ENCODE data around the gene BTK.
"Not testable (repeated sequence)": the region's sequence is repeated elsewhere in the genome, so short reads cannot be mapped to it uniquely, and the experiment has no call there.

The BTK gene

GRCh38 chrX:101337776-101338271 lies 48.2 kb downstream of the BTK start:
- Histone ChIP-seq H4K12ac (ENCODE audit: low read depth, low read length) (no peak overlapping the region), H3K9ac (ENCODE audit: low read length) (no peak overlapping the region), H3K14ac (ENCODE audit: low read length) (no peak overlapping the region), H3K18ac (ENCODE audit: low read length) (no peak overlapping the region), H4K8ac (ENCODE audit: low read depth, low read length) (no peak overlapping the region), H2AK5ac (ENCODE audit: low read length) (no peak overlapping the region), H2BK120ac (ENCODE audit: insufficient read depth, low read length, poor library complexity) (no peak overlapping the region), H3K4me2 (ENCODE audit: low read length) (no peak overlapping the region), H3K27ac (ENCODE audit: low read depth, low read length) (no peak overlapping the region), H3K4me3 (ENCODE audit: low read depth, low read length) (no peak overlapping the region), H3K79me2 (ENCODE audit: control insufficient read depth, insufficient read depth, low read length, poor library complexity) (no peaks in the 10 kb centered on the region), H3K9me3 (ENCODE audit: insufficient read depth, low read depth, low read length) (no peaks in the 10 kb centered on the region), H2BK12ac (ENCODE audit: low read length) (no peak overlapping the region), H3K27me3 (ENCODE audit: insufficient read depth, low read length) (no peaks in the 10 kb centered on the region), H4K91ac (ENCODE audit: low read depth, low read length) (no peak overlapping the region), H3K4ac (ENCODE audit: low read depth, low read length) (no peak overlapping the region), H3K79me1 (ENCODE audit: low read length) (no peaks in the 10 kb centered on the region), H2BK5ac (ENCODE audit: low read depth, low read length, poor library complexity) (no peak overlapping the region), H3K23ac (ENCODE audit: low read length) (no peak overlapping the region), H2AFZ (ENCODE audit: insufficient read depth, low read length, poor library complexity) (no peak overlapping the region), H3K36me3 (ENCODE audit: control insufficient read depth in 1 of 2, insufficient read depth in 2 of 2, low read length in 2 of 2) (no peaks in the 10 kb centered on the region), H3K4me1 (ENCODE audit: control insufficient read depth in 1 of 2, insufficient read depth in 2 of 2, low read length in 2 of 2) (no peaks in the 10 kb centered on the region)
- WGBS (ENCODE audit: extremely low coverage, insufficient coverage, insufficient read length) = no CpG with 5 or more reads among the region's 4 CpGs
- DNase-seq = no peak

GRCh38 chrX:101334310-101334709 lies 51.7 kb downstream of the BTK start:
- not testable (repeated sequence) for H2AK5ac ChIP-seq (ENCODE audit: low read length); H3K14ac ChIP-seq (ENCODE audit: low read length); H3K4me3 ChIP-seq (ENCODE audit: low read depth, low read length); H2BK120ac ChIP-seq (ENCODE audit: insufficient read depth, low read length, poor library complexity); H2BK5ac ChIP-seq (ENCODE audit: low read depth, low read length, poor library complexity); H3K9me3 ChIP-seq (ENCODE audit: insufficient read depth, low read depth, low read length); H4K91ac ChIP-seq (ENCODE audit: low read depth, low read length); H3K9ac ChIP-seq (ENCODE audit: low read length); H3K23ac ChIP-seq (ENCODE audit: low read length); H4K12ac ChIP-seq (ENCODE audit: low read depth, low read length); H3K79me1 ChIP-seq (ENCODE audit: low read length); H2AFZ ChIP-seq (ENCODE audit: insufficient read depth, low read length, poor library complexity); H4K8ac ChIP-seq (ENCODE audit: low read depth, low read length); DNase-seq; H3K18ac ChIP-seq (ENCODE audit: low read length); H3K27ac ChIP-seq (ENCODE audit: low read depth, low read length); H3K36me3 ChIP-seq (ENCODE audit: control insufficient read depth in 1 of 2, insufficient read depth in 2 of 2, low read length in 2 of 2); H3K79me2 ChIP-seq (ENCODE audit: control insufficient read depth, insufficient read depth, low read length, poor library complexity); H3K4me1 ChIP-seq (ENCODE audit: control insufficient read depth in 1 of 2, insufficient read depth in 2 of 2, low read length in 2 of 2); H2BK12ac ChIP-seq (ENCODE audit: low read length); H3K27me3 ChIP-seq (ENCODE audit: insufficient read depth, low read length); H3K4me2 ChIP-seq (ENCODE audit: low read length); H3K4ac ChIP-seq (ENCODE audit: low read depth, low read length)
- WGBS (ENCODE audit: extremely low coverage, insufficient coverage, insufficient read length) = no CpG with 5 or more reads among the region's 7 CpGs

- H3K27me3 ChIP-seq (ENCODE audit: insufficient read depth, low read length); H3K4me2 ChIP-seq (ENCODE audit: low read length); H2BK12ac ChIP-seq (ENCODE audit: low read length); H2AFZ ChIP-seq (ENCODE audit: insufficient read depth, low read length, poor library complexity); H3K36me3 ChIP-seq (ENCODE audit: control insufficient read depth in 1 of 2, insufficient read depth in 2 of 2, low read length in 2 of 2); H3K14ac ChIP-seq (ENCODE audit: low read length); H3K9ac ChIP-seq (ENCODE audit: low read length); H3K18ac ChIP-seq (ENCODE audit: low read length); DNase-seq; H4K12ac ChIP-seq (ENCODE audit: low read depth, low read length); H3K79me1 ChIP-seq (ENCODE audit: low read length); H3K27ac ChIP-seq (ENCODE audit: low read depth, low read length); H2BK5ac ChIP-seq (ENCODE audit: low read depth, low read length, poor library complexity); H4K8ac ChIP-seq (ENCODE audit: low read depth, low read length); H3K4ac ChIP-seq (ENCODE audit: low read depth, low read length); H3K4me3 ChIP-seq (ENCODE audit: low read depth, low read length); H3K79me2 ChIP-seq (ENCODE audit: control insufficient read depth, insufficient read depth, low read length, poor library complexity); H2BK120ac ChIP-seq (ENCODE audit: insufficient read depth, low read length, poor library complexity); H4K91ac ChIP-seq (ENCODE audit: low read depth, low read length); H3K23ac ChIP-seq (ENCODE audit: low read length); H3K4me1 ChIP-seq (ENCODE audit: control insufficient read depth in 1 of 2, insufficient read depth in 2 of 2, low read length in 2 of 2); H3K9me3 ChIP-seq (ENCODE audit: insufficient read depth, low read depth, low read length); H2AK5ac ChIP-seq (ENCODE audit: low read length): not testable (repeated sequence)
- no CpG with 5 or more reads among the region's 3 CpGs for WGBS (ENCODE audit: extremely low coverage, insufficient coverage, insufficient read length)
Measured at GRCh38 chrX:101326600-101326999, 59.4 kb downstream of the BTK start.

GRCh38 chrX:101303790-101304189 lies 82.2 kb downstream of the BTK start:
- Histone ChIP-seq H2BK5ac (ENCODE audit: low read depth, low read length, poor library complexity) (no peak overlapping the region), H3K18ac (ENCODE audit: low read length) (no peak overlapping the region), H3K14ac (ENCODE audit: low read length) (no peak overlapping the region), H3K27me3 (ENCODE audit: insufficient read depth, low read length) (no peaks in the 10 kb centered on the region), H2AFZ (ENCODE audit: insufficient read depth, low read length, poor library complexity) (no peak overlapping the region), H3K36me3 (ENCODE audit: control insufficient read depth in 1 of 2, insufficient read depth in 2 of 2, low read length in 2 of 2) (no peaks in the 10 kb centered on the region), H3K9ac (ENCODE audit: low read length) (no peak overlapping the region), H3K9me3 (ENCODE audit: insufficient read depth, low read depth, low read length) (no peaks in the 10 kb centered on the region), H4K12ac (ENCODE audit: low read depth, low read length) (no peak overlapping the region), H4K91ac (ENCODE audit: low read depth, low read length) (no peak overlapping the region), H4K8ac (ENCODE audit: low read depth, low read length) (no peak overlapping the region), H3K27ac (ENCODE audit: low read depth, low read length) (no peak overlapping the region), H3K23ac (ENCODE audit: low read length) (no peak overlapping the region), H2BK12ac (ENCODE audit: low read length) (no peak overlapping the region), H2BK120ac (ENCODE audit: insufficient read depth, low read length, poor library complexity) (no peak overlapping the region), H3K79me2 (ENCODE audit: control insufficient read depth, insufficient read depth, low read length, poor library complexity) (no peaks in the 10 kb centered on the region), H3K4me2 (ENCODE audit: low read length) (no peak overlapping the region), H2AK5ac (ENCODE audit: low read length) (no peak overlapping the region), H3K4ac (ENCODE audit: low read depth, low read length) (no peak overlapping the region), H3K4me1 (ENCODE audit: control insufficient read depth in 1 of 2, insufficient read depth in 2 of 2, low read length in 2 of 2) (no peaks in the 10 kb centered on the region), H3K4me3 (ENCODE audit: low read depth, low read length) (no peak overlapping the region), H3K79me1 (ENCODE audit: low read length) (no peaks in the 10 kb centered on the region)
- WGBS (ENCODE audit: extremely low coverage, insufficient coverage, insufficient read length) = no CpG with 5 or more reads among the region's 1 CpG
- no peak for DNase-seq
